C4-2B (cell line): ENCODE results near the gene KLC3.

Source experiments
- ZFX ChIP-seq: fragments of 450-650 bp; IDR thresholded peaks from 2 replicates; pipeline ENCODE4 v1.6.1; 2017
- TF ChIP-seq, protein P1 (sequence below): fragments of 450-650 bp; conservative IDR thresholded peaks from 2 replicates; pipeline ENCODE4 v1.5.1; 2017; ENCODE audit warnings: mild to moderate bottlenecking

DNA sequence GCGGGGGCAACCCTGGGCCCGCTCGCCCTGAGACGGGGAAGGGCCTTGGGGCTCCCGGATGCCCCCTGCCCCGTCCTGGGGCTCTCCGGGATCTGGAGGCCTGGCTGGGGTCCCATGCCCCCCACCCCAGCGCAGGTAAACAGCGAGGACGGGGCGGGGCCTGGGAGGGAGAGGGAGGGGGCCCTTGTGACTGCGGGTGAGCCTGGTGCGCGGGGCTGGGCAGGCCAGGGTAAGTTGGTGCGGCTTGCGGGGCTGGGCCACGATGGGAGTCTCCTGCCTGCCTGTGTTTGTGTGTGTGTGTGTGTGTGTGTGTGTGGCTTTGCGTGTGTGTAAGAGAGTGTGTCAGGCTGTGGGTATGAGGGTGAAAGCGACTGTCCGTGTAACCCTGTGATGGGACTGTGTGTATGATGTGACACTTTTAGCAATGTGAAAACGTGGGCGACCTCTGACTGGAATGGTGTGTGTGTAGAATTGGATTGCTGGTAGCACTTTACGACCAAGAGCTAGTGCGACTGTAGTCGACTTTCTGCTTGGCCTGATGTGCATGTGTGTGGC, 426 bp downstream of the KLC3 start:
- TF ChIP-seq, protein P1, sequence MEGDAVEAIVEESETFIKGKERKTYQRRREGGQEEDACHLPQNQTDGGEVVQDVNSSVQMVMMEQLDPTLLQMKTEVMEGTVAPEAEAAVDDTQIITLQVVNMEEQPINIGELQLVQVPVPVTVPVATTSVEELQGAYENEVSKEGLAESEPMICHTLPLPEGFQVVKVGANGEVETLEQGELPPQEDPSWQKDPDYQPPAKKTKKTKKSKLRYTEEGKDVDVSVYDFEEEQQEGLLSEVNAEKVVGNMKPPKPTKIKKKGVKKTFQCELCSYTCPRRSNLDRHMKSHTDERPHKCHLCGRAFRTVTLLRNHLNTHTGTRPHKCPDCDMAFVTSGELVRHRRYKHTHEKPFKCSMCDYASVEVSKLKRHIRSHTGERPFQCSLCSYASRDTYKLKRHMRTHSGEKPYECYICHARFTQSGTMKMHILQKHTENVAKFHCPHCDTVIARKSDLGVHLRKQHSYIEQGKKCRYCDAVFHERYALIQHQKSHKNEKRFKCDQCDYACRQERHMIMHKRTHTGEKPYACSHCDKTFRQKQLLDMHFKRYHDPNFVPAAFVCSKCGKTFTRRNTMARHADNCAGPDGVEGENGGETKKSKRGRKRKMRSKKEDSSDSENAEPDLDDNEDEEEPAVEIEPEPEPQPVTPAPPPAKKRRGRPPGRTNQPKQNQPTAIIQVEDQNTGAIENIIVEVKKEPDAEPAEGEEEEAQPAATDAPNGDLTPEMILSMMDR, result no peak
- TF ChIP-seq ZFX, result no peak
